GM18873 (cell line): ENCODE data around the gene NDUFB1.

Source experiments
- ATAC-seq: cut with Tn5 transposase; IDR thresholded peaks from one replicate; pipeline ENCODE4 v1.9.1; 2021; ENCODE audit warnings: mild to moderate bottlenecking, moderate library complexity, moderate number of reproducible peaks; ENCODE audit not compliant: unreplicated experiment, low FRiP score

NDUFB1 gene

DNA sequence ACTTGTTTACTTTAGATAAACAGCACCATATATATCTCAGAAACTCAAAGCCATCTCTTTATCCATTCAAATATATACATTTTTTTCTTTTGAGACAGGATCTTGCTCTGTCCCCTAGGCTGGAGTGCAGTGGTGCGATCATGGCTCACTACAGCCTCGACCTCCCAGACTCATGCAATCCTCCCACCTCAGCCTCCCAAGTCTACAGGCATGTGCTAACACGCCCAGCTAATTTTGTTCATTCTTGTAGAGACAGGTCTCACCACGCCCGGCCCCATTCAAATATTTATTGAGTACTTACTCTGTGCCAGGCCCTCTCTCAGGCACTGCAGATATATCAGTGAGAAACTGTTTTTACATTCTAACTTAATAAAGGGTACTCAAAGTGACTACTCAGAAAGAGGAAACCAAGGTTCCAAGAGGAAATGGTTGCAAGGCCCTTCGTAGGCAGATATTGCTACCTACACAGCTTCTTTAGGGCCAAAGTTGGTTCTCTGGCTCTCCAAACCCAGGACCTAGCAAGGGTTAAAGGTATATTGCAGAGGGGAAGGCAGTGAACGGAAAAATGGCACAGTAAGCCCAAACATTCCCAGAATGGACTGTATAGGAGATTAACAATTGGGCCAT is 18.0 kb downstream of the NDUFB1 start:
- no peak for ATAC-seq

DNA sequence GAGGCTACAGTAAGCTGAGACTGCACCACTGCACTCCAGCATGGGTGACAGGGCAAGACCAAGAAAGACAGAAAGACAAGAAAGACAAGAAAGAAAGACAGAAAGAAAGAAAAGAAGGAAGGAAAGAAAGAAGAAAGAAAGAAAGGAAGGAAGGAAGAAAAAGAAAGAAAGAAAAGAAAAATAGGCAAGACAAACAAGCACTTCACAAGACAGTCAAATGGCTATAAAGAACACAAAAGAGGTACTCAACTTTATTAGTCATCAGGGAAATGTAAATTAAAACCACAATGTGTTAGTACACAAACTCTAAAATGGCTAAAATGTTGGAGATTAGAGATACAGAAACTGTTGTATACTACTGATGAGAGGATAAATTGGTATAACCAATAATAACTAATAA is 21.7 kb downstream of the NDUFB1 start:
- ATAC-seq, result no peak

DNA sequence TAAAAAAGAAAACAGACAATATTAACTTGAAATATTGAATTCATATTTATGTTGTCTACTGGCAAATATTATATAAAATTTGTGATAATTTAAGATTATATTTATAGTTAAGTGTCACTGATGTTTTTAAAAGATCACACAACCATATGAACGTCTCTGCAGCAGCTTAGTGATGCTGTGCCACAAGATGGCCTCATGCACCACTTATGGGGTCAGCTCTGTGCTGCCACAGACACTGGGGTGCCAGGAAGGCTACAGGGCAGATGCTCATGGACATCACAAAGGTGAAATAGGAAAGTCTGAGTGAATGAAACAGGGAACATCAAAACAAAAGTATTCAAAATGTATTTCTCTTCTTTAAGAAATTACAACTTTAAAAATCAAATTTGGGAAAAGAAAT is 28.2 kb downstream of the NDUFB1 start:
- ATAC-seq, result no peak

DNA sequence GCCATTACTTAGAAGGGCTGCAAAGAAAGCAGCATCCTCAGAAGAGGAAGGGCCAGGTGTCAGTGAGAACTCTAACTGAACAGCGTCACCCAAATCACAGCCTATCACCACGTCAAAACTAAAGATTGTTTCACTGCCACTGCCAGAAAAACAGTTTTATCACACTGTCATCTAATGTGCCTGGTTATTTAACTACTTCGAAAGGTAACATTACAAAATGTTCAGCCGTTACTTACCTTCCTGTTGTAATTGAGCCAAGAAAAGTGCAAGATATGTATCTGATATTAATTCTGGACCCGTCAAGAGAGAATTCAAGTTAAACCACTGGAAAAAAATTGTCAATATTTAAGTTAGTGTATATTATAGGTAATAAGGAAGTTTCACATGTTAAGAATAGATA is 33.0 kb downstream of the NDUFB1 start:
- no peak for ATAC-seq

DNA sequence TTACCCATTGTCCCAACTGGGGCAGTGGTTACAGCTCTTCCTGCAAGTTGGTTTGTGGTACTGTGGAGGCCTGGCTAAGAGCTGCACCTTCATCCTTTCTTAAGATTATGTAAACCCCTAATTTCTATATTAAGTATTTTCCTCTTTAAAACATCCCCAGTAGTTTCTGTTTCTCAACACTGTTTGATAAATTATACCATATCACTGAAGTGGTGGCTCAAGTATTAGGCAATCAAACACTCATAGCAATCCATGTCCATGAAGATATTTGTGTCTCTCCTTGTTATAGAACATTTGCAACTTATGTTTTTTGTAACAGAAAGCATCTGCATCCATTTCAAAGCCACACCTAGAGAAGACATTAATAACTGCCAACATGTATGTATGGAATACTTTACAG is 47.0 kb downstream of the NDUFB1 start:
- no peak for ATAC-seq
